ENCODE measurements around the gene PCDHA7. TPM values are rescaled to one million over a fixed set of nuclear protein-coding genes. Genes with fewer than 3 reads are reported as not detected.

The PCDHA7 gene
- total RNA-seq, 1 experiment from 2014 or later: not detected

GRCh38 chr5:140883373-140883772 is 49.3 kb downstream of the PCDHA7 start:
- Histone ChIP-seq H3K9me3 (no peaks in the 10 kb centered on the region; the same call in 1 of the 2 replicates), H3K4me1 (no peaks in the 10 kb centered on the region), H3K36me3 (ENCODE audit: control insufficient read depth, insufficient read depth, low read length) (no peaks in the 10 kb centered on the region), H3K4me3 (ENCODE audit: low read depth, low read length) (no peak overlapping the region), H3K27me3 (replicated peaks; ENCODE audit: control insufficient read depth, insufficient read depth, low read length) (no peaks in the 10 kb centered on the region)
- DNase-seq: no peak
- Mint-ChIP-seq H3K9me3 (ENCODE audit: unreplicated experiment) (peaks cover 15% of the 10 kb centered on the region), H3K4me3 (ENCODE audit: unreplicated experiment) (no peak overlapping the region), H3K27ac (ENCODE audit: unreplicated experiment) (no peak overlapping the region), H3K36me3 (ENCODE audit: insufficient read depth, unreplicated experiment) (no peaks in the 10 kb centered on the region), H3K4me1 (ENCODE audit: low read depth, unreplicated experiment) (no peaks in the 10 kb centered on the region), H3K27me3 (ENCODE audit: insufficient read depth, unreplicated experiment) (no peaks in the 10 kb centered on the region)
- no peak for TF ChIP-seq CTCF (IDR thresholded peaks at IDR 0.05; ENCODE audit: insufficient read depth in 1 of 2, low read depth in 1 of 2, low read length in 1 of 2, severe bottlenecking in 1 of 2, unreplicated experiment in 1 of 2)
- intact Hi-C loops (cut with micrococcal nuclease; ENCODE audit: unreplicated experiment): no loop called here
- POLR2A ChIA-PET: no interaction called here
- CTCF ChIA-PET: no interaction called here
- BruUV-seq (replicated peaks): no TSS peak

GRCh38 chr5:140883927-140884697 is 50.0 kb downstream of the PCDHA7 start:
- no peaks in the 10 kb centered on the region for H3K4me1 Mint-ChIP-seq (ENCODE audit: low read depth, unreplicated experiment)
- H3K36me3 ChIP-seq (ENCODE audit: control insufficient read depth, insufficient read depth, low read length): no peaks in the 10 kb centered on the region
- no peaks in the 10 kb centered on the region for H3K36me3 Mint-ChIP-seq (ENCODE audit: insufficient read depth, unreplicated experiment)
- no peaks in the 10 kb centered on the region for H3K27me3 Mint-ChIP-seq (ENCODE audit: insufficient read depth, unreplicated experiment)
- BruUV-seq (replicated peaks): no TSS peak
- no peaks in the 10 kb centered on the region for H3K27me3 ChIP-seq (replicated peaks; ENCODE audit: control insufficient read depth, insufficient read depth, low read length)
- H3K4me3 Mint-ChIP-seq (ENCODE audit: unreplicated experiment): no peak overlapping the region
- intact Hi-C loops (cut with micrococcal nuclease; ENCODE audit: unreplicated experiment): no loop called here
- POLR2A ChIA-PET: no interaction called here
- no peak for DNase-seq
- H3K9me3 Mint-ChIP-seq (ENCODE audit: unreplicated experiment): peaks cover 15% of the 10 kb centered on the region
- no peak overlapping the region for H3K4me3 ChIP-seq (ENCODE audit: low read depth, low read length)
- no peaks in the 10 kb centered on the region; the same call in 1 of the 2 replicates for H3K9me3 ChIP-seq
- CTCF ChIA-PET: no interaction called here
- no peak for TF ChIP-seq CTCF (IDR thresholded peaks at IDR 0.05; ENCODE audit: insufficient read depth in 1 of 2, low read depth in 1 of 2, low read length in 1 of 2, severe bottlenecking in 1 of 2, unreplicated experiment in 1 of 2)
- H3K4me1 ChIP-seq: no peaks in the 10 kb centered on the region
- H3K27ac Mint-ChIP-seq (ENCODE audit: unreplicated experiment): no peak overlapping the region

Other genes starting within 250 kb of the PCDHA7 start
- 11.5 and 13.3 TPM in 2 replicates for gene CD14, start 201.1 kb upstream of the PCDHA7 start, total RNA-seq (2022)
- gene TMCO6, start 194.8 kb upstream of the PCDHA7 start, total RNA-seq (2022): 37.8 and 46.4 TPM in 2 replicates
- 88.7 and 99.4 TPM in 2 replicates for gene NDUFA2, start 186.6 kb upstream of the PCDHA7 start, total RNA-seq (2022)
- gene IK, start 186.4 kb upstream of the PCDHA7 start, total RNA-seq (2022): 111 and 112 TPM in 2 replicates
- 38.8 and 40.2 TPM in 2 replicates for gene WDR55, start 169.4 kb upstream of the PCDHA7 start, total RNA-seq (2022)
- gene DND1, start 160.7 kb upstream of the PCDHA7 start, total RNA-seq (2022): 1.8 TPM in 2 replicates
- 82.4 and 83.5 TPM in 2 replicates for gene HARS1, start 142.9 kb upstream of the PCDHA7 start, total RNA-seq (2022)
- 36.5 and 38.6 TPM in 2 replicates for gene HARS2, start 142.8 kb upstream of the PCDHA7 start, total RNA-seq (2022)
- 73.1 and 76.6 TPM in 2 replicates for gene ZMAT2, start 133.8 kb upstream of the PCDHA7 start, total RNA-seq (2022)
- gene PCDHA1, start 48.1 kb upstream of the PCDHA7 start, total RNA-seq (2022): 0.07 TPM in 1 of 2 replicates, not detected in the other
- not detected in 2 replicates for gene PCDHA2, start 39.4 kb upstream of the PCDHA7 start, total RNA-seq (2022)
- not detected in 2 replicates for gene PCDHA3, start 33.2 kb upstream of the PCDHA7 start, total RNA-seq (2022)
- 0.07 TPM in 1 of 2 replicates, not detected in the other for gene PCDHA4, start 27.2 kb upstream of the PCDHA7 start, total RNA-seq (2022)
- not detected in 2 replicates for gene PCDHA5, start 12.7 kb upstream of the PCDHA7 start, total RNA-seq (2022)
- 0.09 TPM in 1 of 2 replicates, not detected in the other for gene PCDHA6, start 6.3 kb upstream of the PCDHA7 start, total RNA-seq (2022)
- gene PCDHA8, start 6.9 kb downstream of the PCDHA7 start, total RNA-seq (2022): not detected in 2 replicates
- gene PCDHA9, start 14.1 kb downstream of the PCDHA7 start, total RNA-seq (2022): not detected in 2 replicates
- gene PCDHA10, start 21.6 kb downstream of the PCDHA7 start, total RNA-seq (2022): 0.02 and 0.07 TPM in 2 replicates
- not detected in 2 replicates for gene PCDHA11, start 34.7 kb downstream of the PCDHA7 start, total RNA-seq (2022)
- not detected in 2 replicates for gene PCDHA12, start 41.0 kb downstream of the PCDHA7 start, total RNA-seq (2022)
- gene PCDHA13, start 47.9 kb downstream of the PCDHA7 start, total RNA-seq (2022): not detected in 2 replicates
- not detected in 2 replicates for gene PCDHAC1, start 92.0 kb downstream of the PCDHA7 start, total RNA-seq (2022)
- gene PCDHAC2, start 132.2 kb downstream of the PCDHA7 start, total RNA-seq (2022): not detected in 2 replicates
- not detected in 2 replicates for gene PCDHB1, start 217.1 kb downstream of the PCDHA7 start, total RNA-seq (2022)

Measured in Caco-2 (cell line).